K562 (cell line): ENCODE results near the gene CD52. TPM values are rescaled to one million over a fixed set of nuclear protein-coding genes. Genes with fewer than 3 reads are reported as not detected.

Experiments
- BDP1 ChIP-seq: IDR thresholded peaks from 3 replicates; pipeline ENCODE4 v1.6.1; 2011; ENCODE audit not compliant: insufficient read length, insufficient read depth
- GATAD2A ChIP-seq: fragments of 450-650 bp; IDR thresholded peaks from 2 replicates; pipeline ENCODE4 v1.6.1; 2017
- HLTF ChIP-seq: fragments of 450-650 bp; IDR thresholded peaks from 2 replicates; pipeline ENCODE4 v1.6.1; 2016
- NFYB ChIP-seq: IDR thresholded peaks from 2 replicates; pipeline ENCODE4 v1.6.1; 2011; ENCODE audit warnings: mild to moderate bottlenecking, moderate library complexity; ENCODE audit not compliant: insufficient read length; ENCODE audit errors: extremely low read depth
- SMARCA4 ChIP-seq: fragments of 450-650 bp; IDR thresholded peaks from 2 replicates; pipeline ENCODE4 v1.6.1; 2016
- TAL1 ChIP-seq: fragments of 450-650 bp; IDR thresholded peaks from 2 replicates; pipeline ENCODE4 v1.6.1; 2016; ENCODE audit warnings: mild to moderate bottlenecking
- TEAD1 ChIP-seq, 2 experiments: fragments of 450-650 bp in 1 of 2; sonication (generic) in 1 of 2; formaldehyde crosslinking; IDR thresholded peaks; 2 replicates each; pipeline versions ENCODE4 v1.4.0 to v1.8.0; 2020 to 2022; ENCODE audit warnings: mild to moderate bottlenecking in 2 of 2, missing genetic modification reagents in 1 of 2
- ZFP36 ChIP-seq: fragments of 150-350 bp; IDR thresholded peaks from 2 replicates; pipeline ENCODE4 v1.6.1; 2018; ENCODE audit warnings: low read length, low read depth; ENCODE audit not compliant: partially characterized antibody
- ZNF830 ChIP-seq: fragments of 250-450 bp; sonication (Bioruptor Pico); IDR thresholded peaks from 2 replicates; pipeline ENCODE4 v1.5.0; 2021; ENCODE audit warnings: mild to moderate bottlenecking
- polyA plus RNA-seq, 8 experiments: library from polyadenylated mRNA; depleted of rRNA in 4 of 8; stranded (reverse) in 5 of 8; unstranded in 3 of 8; fragments of >200 nt; fragmentation: Nextera tagmentation in 2 of 8; fragmentation: Illumina TruSeq in 1 of 8; extraction: Ambion mirVana in 2 of 8; extraction: Trizol in 1 of 8; gene quantifications; 2 replicates each; pipeline versions ENCODE4 v1.2.1 to v1.2.3, GENCODE V29; 2011 to 2014; ENCODE audit warnings: inconsistent platforms in 1 of 8, missing spikeins in 1 of 8
- total RNA-seq, 7 experiments: library from RNA; depleted of rRNA in 6 of 7; stranded (reverse); fragments of >200 nt in 6 of 7; fragmentation: Illumina TruSeq in 2 of 7; extraction: Trizol in 2 of 7; gene quantifications; 2 replicates each; pipeline versions ENCODE4 v1.2.1 to v1.2.3, GENCODE V29; 2011 to 2021; ENCODE audit warnings: low replicate concordance in 1 of 7
- TF ChIP-seq, protein P1 (sequence below), 2 experiments: fragments of 450-650 bp; formaldehyde crosslinking in 1 of 2; IDR thresholded peaks; 2 replicates each; pipeline versions ENCODE4 v1.4.0 to v1.6.1; 2014 to 2020; ENCODE audit warnings: mild to moderate bottlenecking in 2 of 2, borderline replicate concordance in 1 of 2, low read depth in 1 of 2
- TF ChIP-seq, protein P2 (sequence below): fragments of 450-650 bp; IDR thresholded peaks from 2 replicates; pipeline ENCODE4 v1.6.1; 2017; ENCODE audit warnings: mild to moderate bottlenecking, moderate library complexity
- TF ChIP-seq, protein P3 (sequence below): fragments of 450-650 bp; IDR thresholded peaks from 2 replicates; pipeline ENCODE4 v1.6.1; 2018; ENCODE audit not compliant: partially characterized antibody
- TF ChIP-seq, protein P4 (sequence below): sonication (generic); formaldehyde crosslinking; IDR thresholded peaks from 2 replicates; pipeline ENCODE4 v1.9.0; 2022; ENCODE audit warnings: mild to moderate bottlenecking, missing genetic modification reagents

CD52 gene
- total and polyA plus RNA-seq, 9 of the 15 experiments (the other 6 are each of a cell fraction or from before 2014, with no cell fraction given): 34.9 to 488 (median 173) TPM

DNA sequence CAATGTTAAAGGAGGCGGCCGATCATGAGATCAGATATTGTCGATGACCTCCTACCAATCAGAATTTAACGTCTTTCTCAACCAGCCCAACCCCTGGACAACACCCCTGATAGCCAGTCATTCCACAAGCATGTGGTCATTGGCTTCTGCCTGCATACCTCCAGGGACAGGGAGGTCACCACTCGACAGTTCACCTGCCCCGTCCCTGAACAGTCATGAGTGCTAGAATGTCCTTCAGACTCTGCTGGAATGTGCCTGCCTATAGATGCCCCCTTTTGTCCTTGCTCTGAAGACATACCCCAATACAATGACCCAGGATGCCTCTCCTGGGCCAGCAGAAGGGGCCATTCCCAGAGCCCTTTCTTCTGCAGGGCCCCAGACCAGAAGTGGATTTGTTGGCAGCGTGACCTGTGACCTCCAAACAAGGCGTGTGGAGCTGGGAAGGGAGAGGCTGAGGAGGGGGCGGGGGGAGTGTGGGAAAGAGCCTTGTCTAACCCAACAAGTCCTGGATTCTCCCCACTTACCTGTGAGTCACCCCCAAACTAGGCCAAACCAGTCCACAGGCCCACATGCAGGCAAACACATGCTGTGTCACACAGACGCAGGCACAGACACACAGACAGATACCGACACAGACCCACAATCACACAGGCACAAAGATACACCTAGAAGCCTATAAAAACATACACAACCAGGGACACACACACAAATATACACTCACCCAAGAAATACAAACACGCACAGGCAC, 34.0 kb downstream of the CD52 start (continued):
- TF ChIP-seq ZFP36 (peak; percentile 39), BDP1 (no peak), GATAD2A (0 out of 2 replicates have a peak, but pooled peaks have one; percentile 33), TAL1 (no peak), TEAD1 (CRISPR knock-in tag; IDR thresholded peaks at IDR 0.05) (peak in 1 of 2 experiments; percentile 78; a peak in 2 of 4 replicates), NFYB (peak; percentile 30), ZNF830 (CRISPR knock-in tag) (0 out of 2 replicates have a peak, but pooled peaks have one; percentile 37), HLTF (no peak), SMARCA4 (no peak)
- TF ChIP-seq, protein P1, sequence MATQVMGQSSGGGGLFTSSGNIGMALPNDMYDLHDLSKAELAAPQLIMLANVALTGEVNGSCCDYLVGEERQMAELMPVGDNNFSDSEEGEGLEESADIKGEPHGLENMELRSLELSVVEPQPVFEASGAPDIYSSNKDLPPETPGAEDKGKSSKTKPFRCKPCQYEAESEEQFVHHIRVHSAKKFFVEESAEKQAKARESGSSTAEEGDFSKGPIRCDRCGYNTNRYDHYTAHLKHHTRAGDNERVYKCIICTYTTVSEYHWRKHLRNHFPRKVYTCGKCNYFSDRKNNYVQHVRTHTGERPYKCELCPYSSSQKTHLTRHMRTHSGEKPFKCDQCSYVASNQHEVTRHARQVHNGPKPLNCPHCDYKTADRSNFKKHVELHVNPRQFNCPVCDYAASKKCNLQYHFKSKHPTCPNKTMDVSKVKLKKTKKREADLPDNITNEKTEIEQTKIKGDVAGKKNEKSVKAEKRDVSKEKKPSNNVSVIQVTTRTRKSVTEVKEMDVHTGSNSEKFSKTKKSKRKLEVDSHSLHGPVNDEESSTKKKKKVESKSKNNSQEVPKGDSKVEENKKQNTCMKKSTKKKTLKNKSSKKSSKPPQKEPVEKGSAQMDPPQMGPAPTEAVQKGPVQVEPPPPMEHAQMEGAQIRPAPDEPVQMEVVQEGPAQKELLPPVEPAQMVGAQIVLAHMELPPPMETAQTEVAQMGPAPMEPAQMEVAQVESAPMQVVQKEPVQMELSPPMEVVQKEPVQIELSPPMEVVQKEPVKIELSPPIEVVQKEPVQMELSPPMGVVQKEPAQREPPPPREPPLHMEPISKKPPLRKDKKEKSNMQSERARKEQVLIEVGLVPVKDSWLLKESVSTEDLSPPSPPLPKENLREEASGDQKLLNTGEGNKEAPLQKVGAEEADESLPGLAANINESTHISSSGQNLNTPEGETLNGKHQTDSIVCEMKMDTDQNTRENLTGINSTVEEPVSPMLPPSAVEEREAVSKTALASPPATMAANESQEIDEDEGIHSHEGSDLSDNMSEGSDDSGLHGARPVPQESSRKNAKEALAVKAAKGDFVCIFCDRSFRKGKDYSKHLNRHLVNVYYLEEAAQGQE (IDR thresholded peaks at IDR 0.05; ENCODE audit: borderline replicate concordance): peak; percentile 50; the same call in 1 of the 2 replicates
- TF ChIP-seq, protein P1 (CRISPR knock-in tag; IDR thresholded peaks at IDR 0.05; ENCODE audit: low read depth): no peak
- TF ChIP-seq, protein P2, sequence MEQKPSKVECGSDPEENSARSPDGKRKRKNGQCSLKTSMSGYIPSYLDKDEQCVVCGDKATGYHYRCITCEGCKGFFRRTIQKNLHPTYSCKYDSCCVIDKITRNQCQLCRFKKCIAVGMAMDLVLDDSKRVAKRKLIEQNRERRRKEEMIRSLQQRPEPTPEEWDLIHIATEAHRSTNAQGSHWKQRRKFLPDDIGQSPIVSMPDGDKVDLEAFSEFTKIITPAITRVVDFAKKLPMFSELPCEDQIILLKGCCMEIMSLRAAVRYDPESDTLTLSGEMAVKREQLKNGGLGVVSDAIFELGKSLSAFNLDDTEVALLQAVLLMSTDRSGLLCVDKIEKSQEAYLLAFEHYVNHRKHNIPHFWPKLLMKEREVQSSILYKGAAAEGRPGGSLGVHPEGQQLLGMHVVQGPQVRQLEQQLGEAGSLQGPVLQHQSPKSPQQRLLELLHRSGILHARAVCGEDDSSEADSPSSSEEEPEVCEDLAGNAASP: no peak
- TF ChIP-seq, protein P3, sequence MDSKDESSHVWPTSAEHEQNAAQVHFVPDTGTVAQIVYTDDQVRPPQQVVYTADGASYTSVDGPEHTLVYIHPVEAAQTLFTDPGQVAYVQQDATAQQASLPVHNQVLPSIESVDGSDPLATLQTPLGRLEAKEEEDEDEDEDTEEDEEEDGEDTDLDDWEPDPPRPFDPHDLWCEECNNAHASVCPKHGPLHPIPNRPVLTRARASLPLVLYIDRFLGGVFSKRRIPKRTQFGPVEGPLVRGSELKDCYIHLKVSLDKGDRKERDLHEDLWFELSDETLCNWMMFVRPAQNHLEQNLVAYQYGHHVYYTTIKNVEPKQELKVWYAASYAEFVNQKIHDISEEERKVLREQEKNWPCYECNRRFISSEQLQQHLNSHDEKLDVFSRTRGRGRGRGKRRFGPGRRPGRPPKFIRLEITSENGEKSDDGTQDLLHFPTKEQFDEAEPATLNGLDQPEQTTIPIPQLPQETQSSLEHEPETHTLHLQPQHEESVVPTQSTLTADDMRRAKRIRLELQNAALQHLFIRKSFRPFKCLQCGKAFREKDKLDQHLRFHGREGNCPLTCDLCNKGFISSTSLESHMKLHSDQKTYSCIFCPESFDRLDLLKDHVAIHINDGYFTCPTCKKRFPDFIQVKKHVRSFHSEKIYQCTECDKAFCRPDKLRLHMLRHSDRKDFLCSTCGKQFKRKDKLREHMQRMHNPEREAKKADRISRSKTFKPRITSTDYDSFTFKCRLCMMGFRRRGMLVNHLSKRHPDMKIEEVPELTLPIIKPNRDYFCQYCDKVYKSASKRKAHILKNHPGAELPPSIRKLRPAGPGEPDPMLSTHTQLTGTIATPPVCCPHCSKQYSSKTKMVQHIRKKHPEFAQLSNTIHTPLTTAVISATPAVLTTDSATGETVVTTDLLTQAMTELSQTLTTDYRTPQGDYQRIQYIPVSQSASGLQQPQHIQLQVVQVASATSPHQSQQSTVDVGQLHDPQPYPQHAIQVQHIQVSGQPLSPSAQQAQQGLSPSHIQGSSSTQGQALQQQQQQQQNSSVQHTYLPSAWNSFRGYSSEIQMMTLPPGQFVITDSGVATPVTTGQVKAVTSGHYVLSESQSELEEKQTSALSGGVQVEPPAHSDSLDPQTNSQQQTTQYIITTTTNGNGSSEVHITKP: peak; percentile 77
- TF ChIP-seq, protein P4, sequence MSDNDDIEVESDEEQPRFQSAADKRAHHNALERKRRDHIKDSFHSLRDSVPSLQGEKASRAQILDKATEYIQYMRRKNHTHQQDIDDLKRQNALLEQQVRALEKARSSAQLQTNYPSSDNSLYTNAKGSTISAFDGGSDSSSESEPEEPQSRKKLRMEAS (CRISPR knock-in tag): peak; percentile 50; the same call in 1 of the 2 replicates
